Measurements from ENCODE around the gene SLIT1. TPM values are rescaled to one million over a fixed set of nuclear protein-coding genes. Genes with fewer than 3 reads are reported as not detected.

Gene SLIT1
- total RNA-seq, 4 donors from 2014 or later = 0.35 to 0.49 TPM; not detected in 2

- TF ChIP-seq CTCF (IDR thresholded peaks at IDR 0.05) (no peak), POLR2A (IDR thresholded peaks at IDR 0.05) (no peak)
These were observed 43.7 kb upstream of the SLIT1 start for GRCh38 chr10:97229322-97230015.

GRCh38 chr10:97228775-97229157, 43.0 kb upstream of the SLIT1 start:
- TF ChIP-seq POLR2A (IDR thresholded peaks at IDR 0.05) (no peak), CTCF (IDR thresholded peaks at IDR 0.05) (no peak)
- intact Hi-C loops (cut with DNase I; ENCODE audit: low total_unique reads) = no loop called here
- H3K36me3 ChIP-seq = no peaks in the 10 kb centered on the region
- H3K27me3 ChIP-seq = no peaks in the 10 kb centered on the region
- no peak for DNase-seq
- no peak overlapping the region for H3K4me3 ChIP-seq
- no peak overlapping the region for H3K27ac ChIP-seq
- H3K9me3 ChIP-seq = no peaks in the 10 kb centered on the region
- no peaks in the 10 kb centered on the region for H3K4me1 ChIP-seq

More at GRCh38 chr10:97229322-97230015, 43.7 kb upstream of the SLIT1 start:
- H3K4me1 ChIP-seq = no peaks in the 10 kb centered on the region
- no peak overlapping the region for H3K27ac ChIP-seq
- no peaks in the 10 kb centered on the region for H3K27me3 ChIP-seq
- no peaks in the 10 kb centered on the region for H3K9me3 ChIP-seq
- intact Hi-C loops (cut with DNase I; ENCODE audit: low total_unique reads) = no loop called here
- no peak for DNase-seq
- no peak overlapping the region for H3K4me3 ChIP-seq
- no peaks in the 10 kb centered on the region for H3K36me3 ChIP-seq

DNA sequence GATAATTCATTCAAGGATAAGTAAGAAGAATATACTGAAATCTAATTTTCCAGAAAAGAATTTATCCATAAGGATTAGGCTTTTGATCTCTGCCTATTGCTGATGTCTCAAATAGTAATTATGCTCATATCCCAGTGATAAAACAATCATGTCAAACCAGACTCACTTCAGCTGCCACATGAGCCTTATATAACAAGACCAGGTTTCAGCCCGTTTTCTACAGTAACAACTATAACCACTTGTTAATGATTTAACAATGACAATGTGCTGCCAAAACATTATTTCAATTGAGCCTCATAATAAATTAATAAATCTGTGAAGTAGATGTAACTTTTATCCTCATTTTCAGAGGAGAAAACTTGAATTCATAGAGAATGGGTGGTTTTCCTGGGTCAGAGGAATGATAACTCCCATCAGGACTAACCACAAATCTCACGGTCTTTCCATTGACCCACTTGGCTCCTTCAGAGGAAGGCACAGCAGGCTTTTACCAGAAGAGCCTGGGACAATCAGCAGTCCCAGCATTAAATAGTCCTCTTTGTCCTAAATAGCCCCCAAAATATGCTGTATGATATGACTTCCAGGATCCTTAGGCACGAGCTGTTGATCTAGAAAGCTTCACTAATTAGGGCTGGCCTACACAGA, 42.5 kb upstream of the SLIT1 start:
- Histone ChIP-seq H3K27ac (no peak overlapping the region), H3K4me1 (no peaks in the 10 kb centered on the region), H3K27me3 (no peaks in the 10 kb centered on the region), H3K36me3 (no peaks in the 10 kb centered on the region), H3K4me3 (no peak overlapping the region), H3K9me3 (no peaks in the 10 kb centered on the region)
- TF ChIP-seq CTCF (IDR thresholded peaks at IDR 0.05) = no peak
- no peak for TF ChIP-seq POLR2A (IDR thresholded peaks at IDR 0.05)
- intact Hi-C loops (cut with DNase I; ENCODE audit: low total_unique reads) = no loop called here
- DNase-seq = no peak

- Histone ChIP-seq H3K27me3 (no peaks in the 10 kb centered on the region), H3K4me1 (no peaks in the 10 kb centered on the region), H3K9me3 (no peaks in the 10 kb centered on the region), H3K27ac (no peak overlapping the region), H3K4me3 (no peak overlapping the region), H3K36me3 (no peaks in the 10 kb centered on the region)
- DNase-seq = no peak
- TF ChIP-seq POLR2A (IDR thresholded peaks at IDR 0.05) (no peak), CTCF (IDR thresholded peaks at IDR 0.05) (no peak)
- intact Hi-C loops (cut with DNase I; ENCODE audit: low total_unique reads) = no loop called here
These were observed 40.6 kb upstream of the SLIT1 start for GRCh38 chr10:97226398-97226797.

All from uterus (tissue), 4 donors.